Forelimb muscle (tissue), 1 donor: ENCODE measurements around the gene DLX2. TPM values are rescaled to one million over a fixed set of nuclear protein-coding genes. Genes with fewer than 3 reads are reported as not detected.

Experiments
- DNase-seq: peaks from one replicate; pipeline ENCODE4 v3.0.0-alpha.2; 2013; ENCODE audit warnings: low read depth
- polyA plus RNA-seq: library from polyadenylated mRNA; unstranded; fragments of 120-200 nt; gene quantifications from one replicate; pipeline ENCODE4 v1.2.1, GENCODE V29; 2013; ENCODE audit not compliant: insufficient read length

Gene DLX2
- polyA plus RNA-seq, 1 donor = 0.11 TPM

- DNase-seq = no peak
Observed at GRCh38 chr2:172094294-172095145, 8.2 kb downstream of the DLX2 start.

- no peak for DNase-seq
Observed at GRCh38 chr2:172093416-172094293, 9.0 kb downstream of the DLX2 start.

- no peak for DNase-seq
Observed at GRCh38 chr2:172092716-172093415, 9.8 kb downstream of the DLX2 start.

DNA sequence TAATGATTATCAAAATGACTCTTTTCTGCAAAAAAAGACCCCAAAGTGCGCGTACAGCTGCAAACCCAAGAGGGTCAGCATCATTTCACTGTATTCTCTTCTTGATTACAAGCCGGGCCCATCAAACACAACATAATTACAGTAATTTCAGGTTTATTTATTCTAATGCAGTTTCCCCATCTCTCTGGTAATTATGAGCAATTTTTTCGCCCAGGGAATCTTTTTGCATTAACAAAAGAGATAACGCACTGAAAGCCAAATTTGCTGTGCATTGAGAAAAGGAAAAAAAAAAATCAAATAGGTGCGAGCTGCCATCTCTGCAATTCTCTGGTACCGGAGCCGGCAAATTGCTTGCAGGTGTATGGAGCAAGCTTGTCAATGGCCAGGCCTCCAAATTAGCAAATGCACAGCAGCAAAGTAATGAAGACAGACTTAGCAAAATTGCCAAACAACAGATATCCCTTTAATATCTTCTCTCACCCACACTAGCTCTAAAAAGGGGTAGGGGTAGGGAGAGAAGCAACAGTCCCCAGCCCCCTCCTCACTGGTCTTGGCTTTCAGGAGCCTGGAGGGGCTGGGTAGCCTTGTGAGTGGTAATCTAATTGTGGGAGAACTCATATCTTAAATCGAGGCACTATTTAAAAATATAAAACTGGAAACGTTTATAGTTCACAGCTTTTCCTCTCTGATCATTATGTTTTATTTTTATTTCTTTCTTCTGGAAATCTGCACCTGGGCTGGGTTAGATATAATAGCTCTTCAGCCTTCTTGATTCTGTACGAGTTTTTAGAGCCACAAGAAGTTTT is 10.7 kb downstream of the DLX2 start:
- DNase-seq = no peak

- no peak for DNase-seq
Observed at GRCh38 chr2:172091000-172091641, 11.6 kb downstream of the DLX2 start.

GRCh38 chr2:172090044-172090961 is 12.4 kb downstream of the DLX2 start:
- no peak for DNase-seq

- no peak for DNase-seq
Observed at GRCh38 chr2:172089633-172090032, 13.1 kb downstream of the DLX2 start.

DNA sequence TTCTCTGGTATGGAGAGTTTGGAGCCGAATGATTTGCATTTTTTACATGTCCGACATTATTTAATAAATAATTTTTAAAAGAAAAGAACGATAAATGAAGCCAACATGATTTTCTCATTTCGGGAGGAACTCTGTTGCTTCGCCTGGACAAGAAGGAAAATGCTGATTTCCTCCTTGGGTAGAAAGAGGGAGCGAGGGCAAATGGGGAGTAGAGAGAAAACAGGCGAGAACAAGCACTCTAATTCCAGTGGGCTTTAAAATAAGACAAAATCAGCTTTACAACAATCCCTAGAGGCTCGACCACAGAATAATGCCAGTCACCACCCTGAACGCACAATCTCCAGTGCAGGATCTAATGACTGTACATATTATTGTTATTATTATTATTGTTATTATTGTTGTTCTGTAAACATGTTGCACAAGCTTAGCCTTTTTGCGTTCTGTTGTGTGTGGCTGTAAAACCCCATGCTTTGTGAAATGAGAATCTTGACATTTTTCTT is 13.6 kb downstream of the DLX2 start:
- DNase-seq = no peak

GRCh38 chr2:172088245-172089004 is 14.3 kb downstream of the DLX2 start:
- DNase-seq = no peak

GRCh38 chr2:172087780-172088244 is 14.9 kb downstream of the DLX2 start:
- no peak for DNase-seq

GRCh38 chr2:172087207-172087779 is 15.4 kb downstream of the DLX2 start:
- DNase-seq = no peak

DNA sequence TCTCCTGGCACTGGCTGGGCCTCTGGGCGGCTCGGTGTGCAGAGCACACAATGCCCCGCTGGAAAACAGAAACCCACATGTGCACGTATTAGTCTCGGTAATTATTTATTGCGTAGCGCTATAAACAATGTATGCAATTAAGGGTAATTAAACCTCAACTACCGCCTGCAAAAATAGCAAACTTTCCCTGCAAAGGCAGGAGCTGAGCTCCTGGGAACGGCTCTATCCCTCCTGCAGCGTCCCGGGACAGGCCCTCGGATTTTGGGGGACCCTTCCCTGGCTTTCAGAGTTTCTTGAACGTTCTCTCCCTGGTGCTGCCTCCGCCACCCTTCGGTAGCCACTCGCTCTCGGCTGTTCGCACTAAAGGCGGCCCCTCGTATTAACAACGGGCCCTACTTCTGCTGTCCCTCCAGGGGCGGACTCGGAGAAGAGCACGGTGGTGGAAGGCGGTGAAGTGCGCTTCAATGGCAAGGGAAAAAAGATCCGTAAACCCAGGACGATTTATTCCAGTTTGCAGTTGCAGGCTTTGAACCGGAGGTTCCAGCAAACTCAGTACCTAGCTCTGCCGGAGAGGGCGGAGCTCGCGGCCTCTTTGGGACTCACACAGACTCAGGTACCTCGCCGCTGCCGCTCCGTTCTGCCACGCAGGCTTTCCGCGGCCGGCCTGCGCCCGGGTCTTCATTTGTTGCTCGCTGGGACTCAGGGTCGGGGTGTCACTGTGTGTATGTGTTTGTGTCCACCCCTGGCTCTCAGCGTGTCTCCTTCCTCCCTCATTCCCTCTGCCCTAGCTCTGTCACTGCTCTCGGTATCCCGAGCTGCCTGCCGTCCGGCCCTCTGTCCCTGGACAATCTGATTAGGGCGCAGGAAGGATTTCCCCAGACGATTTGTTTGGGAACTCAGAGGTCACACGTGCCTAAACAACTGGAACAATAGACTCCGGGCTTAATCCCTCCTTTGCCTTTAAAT is 16.2 kb downstream of the DLX2 start:
- no peak for DNase-seq

GRCh38 chr2:172085460-172086159 is 17.1 kb downstream of the DLX2 start, which contains the start of gene DLX1:
Gene DLX1 (plus strand): TSS chr2:172085507. CDS start chr2:172085678, 171 bp downstream.
- DNase-seq = no peak

DNA sequence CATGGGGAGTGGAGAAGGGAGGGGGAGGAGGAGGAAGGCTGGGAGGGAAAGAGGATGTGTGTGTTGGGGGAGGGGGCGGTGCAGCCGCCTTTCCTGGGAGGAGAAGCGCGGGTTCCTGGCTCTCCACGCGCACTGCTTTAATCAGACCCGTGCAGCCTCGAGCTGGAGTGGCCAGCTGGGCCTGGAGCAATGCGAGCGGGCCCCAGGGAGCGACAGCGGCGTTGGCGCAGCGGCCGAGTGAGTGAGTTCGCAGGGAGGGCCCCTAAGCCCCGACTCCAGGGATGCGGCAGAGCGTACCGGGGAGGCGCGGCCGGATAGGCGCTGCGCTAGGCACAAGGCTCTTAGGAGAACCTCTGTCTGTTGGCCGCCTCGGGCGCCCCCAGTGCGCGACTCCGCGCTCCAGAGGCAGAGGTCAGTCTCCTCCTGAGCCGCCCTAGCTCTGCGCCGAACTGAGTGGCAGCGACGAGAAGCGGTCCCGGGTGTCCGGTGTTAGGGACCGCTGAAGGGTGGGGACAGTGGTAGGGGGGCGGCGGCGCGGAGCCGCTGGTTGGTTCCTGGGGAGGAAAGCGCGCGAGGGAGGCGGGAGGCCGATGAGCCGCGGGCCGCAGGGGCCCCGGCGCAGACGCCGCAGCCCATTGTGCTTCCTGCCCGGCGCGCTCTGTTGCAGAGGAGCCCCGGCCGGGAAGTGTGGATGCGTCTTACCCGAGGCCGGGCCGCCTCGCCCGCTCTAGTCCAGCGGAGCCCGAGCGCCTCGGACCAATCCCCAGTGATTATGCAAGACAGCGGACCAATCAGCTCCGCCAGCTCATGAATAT is 17.8 kb downstream of the DLX2 start:
- DNase-seq = no peak

GRCh38 chr2:172084395-172084644 is 18.4 kb downstream of the DLX2 start:
- DNase-seq = no peak
